ENCODE data around the gene CBLB.
"Not testable (repeated sequence)": the region's sequence is repeated elsewhere in the genome, so short reads cannot be mapped to it uniquely, and the experiment has no call there.

CBLB gene

DNA sequence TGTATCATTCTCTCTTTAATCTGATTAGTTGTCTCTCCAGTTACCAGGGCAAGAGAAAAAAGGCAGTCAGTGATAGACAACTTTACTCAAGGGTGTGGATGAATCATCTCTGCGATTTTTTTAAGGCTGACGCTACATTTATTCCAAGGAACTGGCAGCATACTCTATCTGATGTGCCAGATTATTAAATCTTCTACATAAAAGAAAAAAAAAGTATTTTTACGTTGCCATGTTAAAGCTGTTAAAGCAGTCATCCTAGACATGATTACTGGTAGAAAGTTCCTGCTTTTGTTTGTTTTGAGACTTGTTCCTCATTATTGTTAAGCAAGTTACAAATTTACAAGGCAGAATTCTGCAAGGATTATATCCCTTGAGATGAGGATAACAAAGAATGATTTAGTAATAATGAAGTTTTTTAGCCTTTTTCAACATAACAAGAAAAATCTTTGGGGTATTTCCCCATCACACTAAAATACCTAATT lies 121.7 kb downstream of the CBLB start:
- Histone ChIP-seq H3K9me3 (ENCODE audit: control insufficient read depth in 1 of 2, low read length in 2 of 2) (no peaks in the 10 kb centered on the region), H3K4me1 (ENCODE audit: control insufficient read depth in 1 of 2, insufficient read depth in 2 of 2, low read length in 2 of 2) (peaks cover 0 to 6% of the 10 kb centered on the region in 2 donors), H3K36me3 (ENCODE audit: control insufficient read depth in 1 of 2, insufficient read depth in 2 of 2, low read length in 2 of 2) (peaks cover 0 to 33% of the 10 kb centered on the region in 2 donors), H3K27me3 (ENCODE audit: low read depth, low read length) (no peaks in the 10 kb centered on the region), H3K4me3 (ENCODE audit: low read depth in 1 of 2, low read length in 2 of 2) (no peak overlapping the region), H3K27ac (ENCODE audit: low read length) (no peak overlapping the region)

DNA sequence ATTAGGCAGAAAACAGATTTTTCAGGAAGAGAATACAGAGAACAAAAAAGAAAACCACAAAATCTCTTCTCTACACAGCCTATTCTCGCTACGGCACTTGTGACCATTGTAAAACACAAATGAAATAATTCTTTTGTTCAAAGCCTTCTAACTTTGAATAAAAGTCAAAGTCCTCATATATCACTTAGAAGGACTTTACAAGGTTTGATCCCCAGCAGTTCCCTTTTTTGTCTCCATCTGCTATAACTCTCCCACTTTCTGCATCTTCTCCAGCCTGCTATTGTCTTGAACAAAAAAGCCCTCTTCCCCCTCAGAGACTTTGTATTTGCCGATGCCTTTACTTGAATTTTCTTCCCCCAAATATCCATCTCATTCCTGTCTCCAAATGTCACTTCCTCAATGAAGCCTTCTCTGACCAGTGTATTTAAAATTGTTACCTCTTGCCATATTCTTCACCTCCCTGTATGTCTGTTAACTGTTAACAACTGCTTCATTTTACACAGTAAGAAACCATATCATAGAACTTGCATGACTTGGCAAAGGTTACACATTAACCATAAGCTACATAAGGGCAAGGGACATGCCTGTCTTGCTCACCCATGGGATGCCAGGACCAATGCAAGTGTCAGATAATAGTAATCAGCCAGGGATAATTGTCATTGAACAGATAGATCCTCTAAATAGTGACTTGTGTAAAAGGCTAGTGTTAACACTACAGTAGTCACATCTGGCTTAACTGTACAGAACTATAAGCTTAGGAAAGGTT lies 122.4 kb downstream of the CBLB start:
- Histone ChIP-seq H3K4me1 (ENCODE audit: control insufficient read depth in 1 of 2, insufficient read depth in 2 of 2, low read length in 2 of 2) (peaks cover 0 to 6% of the 10 kb centered on the region in 2 donors), H3K4me3 (ENCODE audit: low read depth in 1 of 2, low read length in 2 of 2) (no peak overlapping the region), H3K27ac (ENCODE audit: low read length) (no peak overlapping the region), H3K9me3 (ENCODE audit: control insufficient read depth in 1 of 2, low read length in 2 of 2) (no peaks in the 10 kb centered on the region), H3K27me3 (ENCODE audit: low read depth, low read length) (no peaks in the 10 kb centered on the region), H3K36me3 (ENCODE audit: control insufficient read depth in 1 of 2, insufficient read depth in 2 of 2, low read length in 2 of 2) (peaks cover 0 to 33% of the 10 kb centered on the region in 2 donors)

DNA sequence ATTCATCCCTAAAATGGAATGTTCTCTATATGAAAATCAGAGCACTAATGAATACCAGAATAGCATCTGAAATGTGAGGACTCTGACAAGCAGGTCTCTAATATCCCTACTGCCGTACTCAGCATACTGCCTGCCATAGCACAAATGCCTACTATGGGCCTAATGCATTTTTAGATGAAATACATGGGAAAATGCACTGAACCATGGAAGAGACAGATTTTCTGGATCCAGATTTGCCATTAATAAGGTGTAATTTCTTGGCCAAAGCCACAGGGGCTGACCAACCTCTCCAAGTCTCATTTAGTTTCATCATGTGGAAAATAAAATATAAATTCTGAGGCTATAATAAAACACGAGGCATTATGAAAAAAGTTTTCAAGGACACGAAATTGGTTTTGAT lies 123.8 kb downstream of the CBLB start:
- Histone ChIP-seq H3K4me1 (ENCODE audit: control insufficient read depth in 1 of 2, insufficient read depth in 2 of 2, low read length in 2 of 2) (peaks cover 0 to 6% of the 10 kb centered on the region in 2 donors), H3K9me3 (ENCODE audit: control insufficient read depth in 1 of 2, low read length in 2 of 2) (no peaks in the 10 kb centered on the region), H3K36me3 (ENCODE audit: control insufficient read depth in 1 of 2, insufficient read depth in 2 of 2, low read length in 2 of 2) (peaks cover 0 to 33% of the 10 kb centered on the region in 2 donors), H3K27ac (ENCODE audit: low read length) (no peak overlapping the region), H3K27me3 (ENCODE audit: low read depth, low read length) (no peaks in the 10 kb centered on the region), H3K4me3 (ENCODE audit: low read depth in 1 of 2, low read length in 2 of 2) (no peak overlapping the region)

DNA sequence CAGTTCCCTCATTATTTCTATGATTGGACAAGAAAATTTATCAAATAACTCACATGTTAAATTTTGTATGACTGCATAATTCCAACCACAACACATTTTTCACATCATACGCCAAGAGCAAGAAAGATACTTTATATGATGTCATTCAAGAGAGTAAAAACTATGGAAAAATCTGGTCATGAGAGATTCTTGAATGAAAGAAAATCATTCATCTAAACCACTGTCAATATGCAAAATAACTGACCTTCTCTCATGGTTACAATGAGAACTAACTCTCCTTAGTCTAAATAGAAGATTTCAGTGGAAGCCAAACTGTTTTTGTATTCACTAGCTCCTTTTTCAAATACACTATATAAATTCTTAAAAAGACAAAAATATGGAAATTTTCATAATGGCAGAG lies 124.6 kb downstream of the CBLB start:
- no peak overlapping the region for H3K27ac ChIP-seq (ENCODE audit: low read length)
- H3K4me1 ChIP-seq (ENCODE audit: control insufficient read depth in 1 of 2, insufficient read depth in 2 of 2, low read length in 2 of 2): peaks cover 0 to 6% of the 10 kb centered on the region in 2 donors
- no peak overlapping the region for H3K4me3 ChIP-seq (ENCODE audit: low read depth in 1 of 2, low read length in 2 of 2)
- no peaks in the 10 kb centered on the region for H3K9me3 ChIP-seq (ENCODE audit: control insufficient read depth in 1 of 2, low read length in 2 of 2)
- H3K27me3 ChIP-seq (ENCODE audit: low read depth, low read length): no peaks in the 10 kb centered on the region
- H3K36me3 ChIP-seq (ENCODE audit: control insufficient read depth in 1 of 2, insufficient read depth in 2 of 2, low read length in 2 of 2): peaks cover 0 to 37% of the 10 kb centered on the region in 2 donors

DNA sequence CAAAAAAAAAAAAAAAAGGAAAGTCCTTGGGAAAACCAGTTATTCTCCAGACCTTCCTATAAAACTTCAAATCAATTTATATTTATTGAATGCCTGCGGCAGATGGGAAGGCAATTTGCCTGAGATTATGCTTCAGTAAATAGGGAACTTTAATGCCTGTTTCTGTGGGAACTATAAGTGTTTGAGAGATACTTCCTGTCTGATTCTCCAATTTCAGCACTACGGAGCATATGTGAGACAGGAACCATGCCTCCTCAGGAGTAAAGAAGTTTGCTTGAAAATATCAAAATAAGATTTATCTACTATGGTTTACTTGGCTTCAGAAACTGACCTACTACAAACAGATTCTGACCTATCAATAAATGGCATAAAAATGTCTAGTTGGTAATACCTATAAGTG lies 135.5 kb downstream of the CBLB start:
- H3K27me3 ChIP-seq (ENCODE audit: low read depth, low read length): no peaks in the 10 kb centered on the region
- peaks cover 0 to 4% of the 10 kb centered on the region in 2 donors for H3K4me1 ChIP-seq (ENCODE audit: control insufficient read depth in 1 of 2, insufficient read depth in 2 of 2, low read length in 2 of 2)
- no peak overlapping the region for H3K27ac ChIP-seq (ENCODE audit: low read length)
- peaks cover 0 to 14% of the 10 kb centered on the region in 2 donors for H3K36me3 ChIP-seq (ENCODE audit: control insufficient read depth in 1 of 2, insufficient read depth in 2 of 2, low read length in 2 of 2)
- H3K9me3 ChIP-seq (ENCODE audit: control insufficient read depth in 1 of 2, low read length in 2 of 2): no peaks in the 10 kb centered on the region
- H3K4me3 ChIP-seq (ENCODE audit: low read depth in 1 of 2, low read length in 2 of 2): no peak overlapping the region

DNA sequence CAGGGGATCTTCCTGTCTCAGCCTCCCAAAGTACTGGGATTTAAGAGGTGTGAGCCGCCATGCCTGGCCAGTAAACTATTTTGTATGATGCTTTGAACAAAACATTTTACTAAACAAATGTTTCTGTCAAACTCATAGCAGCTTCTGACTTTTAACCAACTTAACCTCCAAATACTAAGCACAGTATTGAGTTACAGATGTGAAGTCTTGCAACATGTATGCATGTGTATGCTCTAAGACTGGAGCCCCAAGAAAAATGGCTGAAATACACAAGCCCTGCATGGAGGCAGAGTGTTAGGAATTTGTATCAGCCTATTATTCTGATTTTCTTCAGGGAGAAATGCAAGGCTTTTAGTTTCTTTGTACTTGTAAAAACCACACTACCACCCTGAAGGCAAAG lies 137.1 kb downstream of the CBLB start:
- H3K36me3 ChIP-seq (ENCODE audit: control insufficient read depth in 1 of 2, insufficient read depth in 2 of 2, low read length in 2 of 2): peaks cover 0 to 21% of the 10 kb centered on the region in 2 donors
- H3K4me3 ChIP-seq (ENCODE audit: low read depth in 1 of 2, low read length in 2 of 2): no peak overlapping the region
- peaks cover 0 to 4% of the 10 kb centered on the region in 2 donors for H3K4me1 ChIP-seq (ENCODE audit: control insufficient read depth in 1 of 2, insufficient read depth in 2 of 2, low read length in 2 of 2)
- H3K9me3 ChIP-seq (ENCODE audit: control insufficient read depth in 1 of 2, low read length in 2 of 2): no peaks in the 10 kb centered on the region
- H3K27me3 ChIP-seq (ENCODE audit: low read depth, low read length): no peaks in the 10 kb centered on the region
- no peak overlapping the region for H3K27ac ChIP-seq (ENCODE audit: low read length)

DNA sequence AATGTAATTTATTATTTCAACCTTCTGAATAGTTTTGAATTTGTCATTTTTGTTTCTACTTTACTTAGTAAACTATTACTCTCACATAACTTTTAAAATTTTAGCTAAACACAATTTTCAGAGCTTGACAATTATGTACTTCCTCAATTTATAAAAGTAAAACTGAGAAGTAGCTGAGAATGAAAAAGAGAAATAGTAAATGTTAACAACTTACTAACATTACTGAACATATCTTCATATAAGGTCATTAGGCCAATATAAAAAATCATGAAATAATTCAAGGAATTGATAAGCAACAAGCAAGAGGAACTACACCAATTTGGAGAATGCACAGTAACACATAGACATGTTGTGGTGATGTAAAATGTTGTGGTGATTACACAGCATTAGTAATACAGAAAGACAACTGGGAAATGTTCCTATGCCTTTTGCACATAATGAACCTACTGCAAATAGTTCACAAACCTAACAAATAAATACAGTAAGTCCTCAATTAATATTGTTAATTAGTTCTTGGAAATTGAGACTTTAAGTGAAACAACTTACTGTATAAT lies 137.9 kb downstream of the CBLB start:
- Histone ChIP-seq H3K4me3 (ENCODE audit: low read depth in 1 of 2, low read length in 2 of 2) (no peak overlapping the region), H3K9me3 (ENCODE audit: control insufficient read depth in 1 of 2, low read length in 2 of 2) (no peaks in the 10 kb centered on the region), H3K27ac (ENCODE audit: low read length) (no peak overlapping the region), H3K36me3 (ENCODE audit: control insufficient read depth in 1 of 2, insufficient read depth in 2 of 2, low read length in 2 of 2) (peaks cover 0 to 21% of the 10 kb centered on the region in 2 donors), H3K4me1 (ENCODE audit: control insufficient read depth in 1 of 2, insufficient read depth in 2 of 2, low read length in 2 of 2) (peaks cover 0 to 4% of the 10 kb centered on the region in 2 donors), H3K27me3 (ENCODE audit: low read depth, low read length) (no peaks in the 10 kb centered on the region)

DNA sequence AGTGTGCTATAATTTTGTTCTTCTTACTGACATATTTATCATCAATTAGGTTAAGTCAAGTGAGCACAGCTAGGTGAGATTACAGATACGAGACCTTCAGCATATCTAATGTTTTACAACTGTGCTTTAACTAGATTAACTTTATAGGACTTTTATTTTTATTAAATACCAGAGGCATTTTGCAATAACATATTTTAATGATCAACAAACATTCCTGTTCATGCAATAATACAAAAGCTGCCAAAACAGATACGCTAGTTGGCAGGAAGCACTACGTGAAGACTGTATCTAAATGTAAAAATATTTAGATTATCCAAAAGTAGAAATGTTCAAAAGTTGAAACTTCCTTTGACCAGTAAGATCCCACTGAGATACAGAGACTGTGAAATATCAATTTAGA lies 139.1 kb downstream of the CBLB start:
- H3K36me3 ChIP-seq (ENCODE audit: control insufficient read depth in 1 of 2, insufficient read depth in 2 of 2, low read length in 2 of 2): peaks cover 0 to 21% of the 10 kb centered on the region in 2 donors
- H3K4me1 ChIP-seq (ENCODE audit: control insufficient read depth in 1 of 2, insufficient read depth in 2 of 2, low read length in 2 of 2): peaks cover 0 to 4% of the 10 kb centered on the region in 2 donors
- H3K4me3 ChIP-seq (ENCODE audit: low read depth in 1 of 2, low read length in 2 of 2): no peak overlapping the region
- H3K27me3 ChIP-seq (ENCODE audit: low read depth, low read length): no peaks in the 10 kb centered on the region
- no peak overlapping the region for H3K27ac ChIP-seq (ENCODE audit: low read length)
- H3K9me3 ChIP-seq (ENCODE audit: control insufficient read depth in 1 of 2, low read length in 2 of 2): no peaks in the 10 kb centered on the region

DNA sequence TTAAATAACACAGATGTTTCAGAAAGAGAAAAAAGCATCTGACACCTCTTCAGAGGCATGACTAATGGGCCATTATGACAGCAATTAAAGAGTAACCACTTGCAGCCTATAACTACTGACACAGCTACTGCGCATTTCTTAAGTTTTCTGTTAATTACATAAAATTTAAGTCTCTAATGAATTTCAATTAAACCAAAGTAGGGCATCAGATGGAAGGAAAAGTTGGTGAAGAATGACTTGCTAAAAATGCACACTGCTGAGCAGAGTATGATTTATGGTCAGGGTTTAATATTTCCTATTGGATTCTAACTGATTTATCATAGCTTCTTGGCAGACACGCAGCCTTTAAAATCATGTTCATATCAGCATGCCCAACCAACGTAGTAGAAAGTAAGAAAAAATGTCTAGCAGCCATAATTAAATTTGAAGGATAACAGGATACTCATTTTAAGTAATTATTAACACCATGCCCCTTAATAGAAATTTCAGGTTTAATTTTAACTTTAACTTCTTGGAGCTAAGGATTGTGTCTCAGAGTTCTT lies 140.0 kb downstream of the CBLB start:
- no peaks in the 10 kb centered on the region for H3K27me3 ChIP-seq (ENCODE audit: low read depth, low read length)
- H3K27ac ChIP-seq (ENCODE audit: low read length): no peak overlapping the region
- no peaks in the 10 kb centered on the region for H3K9me3 ChIP-seq (ENCODE audit: control insufficient read depth in 1 of 2, low read length in 2 of 2)
- no peak overlapping the region for H3K4me3 ChIP-seq (ENCODE audit: low read depth in 1 of 2, low read length in 2 of 2)
- peaks cover 0 to 4% of the 10 kb centered on the region in 2 donors for H3K4me1 ChIP-seq (ENCODE audit: control insufficient read depth in 1 of 2, insufficient read depth in 2 of 2, low read length in 2 of 2)
- peaks cover 0 to 18% of the 10 kb centered on the region in 2 donors for H3K36me3 ChIP-seq (ENCODE audit: control insufficient read depth in 1 of 2, insufficient read depth in 2 of 2, low read length in 2 of 2)

DNA sequence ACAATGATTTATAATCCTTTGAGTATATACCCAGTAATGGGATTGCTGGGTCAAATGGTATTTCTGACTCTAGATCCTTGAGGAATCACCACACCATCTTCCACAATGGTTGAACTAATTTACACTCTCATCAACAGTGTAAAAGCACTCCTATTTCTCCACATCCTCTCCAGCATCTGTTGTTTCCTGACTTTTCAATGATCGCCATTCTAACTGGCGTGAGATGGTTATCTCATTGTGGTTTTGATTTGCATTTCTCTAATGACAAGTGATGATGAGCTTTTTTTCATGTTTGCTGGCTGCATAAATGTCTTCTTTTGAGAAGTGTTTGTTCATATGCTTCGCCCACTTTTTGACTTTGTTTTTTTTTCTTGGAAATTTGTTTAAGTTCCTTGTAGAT lies 141.8 kb downstream of the CBLB start:
- H3K4me3 ChIP-seq (ENCODE audit: low read depth in 1 of 2, low read length in 2 of 2); H3K27ac ChIP-seq (ENCODE audit: low read length); H3K27me3 ChIP-seq (ENCODE audit: low read depth, low read length); H3K4me1 ChIP-seq (ENCODE audit: control insufficient read depth in 1 of 2, insufficient read depth in 2 of 2, low read length in 2 of 2); H3K9me3 ChIP-seq (ENCODE audit: control insufficient read depth in 1 of 2, low read length in 2 of 2): not testable (repeated sequence)
- H3K36me3 ChIP-seq (ENCODE audit: control insufficient read depth in 1 of 2, insufficient read depth in 2 of 2, low read length in 2 of 2): peaks cover 0 to 17% of the 10 kb centered on the region in 2 donors

DNA sequence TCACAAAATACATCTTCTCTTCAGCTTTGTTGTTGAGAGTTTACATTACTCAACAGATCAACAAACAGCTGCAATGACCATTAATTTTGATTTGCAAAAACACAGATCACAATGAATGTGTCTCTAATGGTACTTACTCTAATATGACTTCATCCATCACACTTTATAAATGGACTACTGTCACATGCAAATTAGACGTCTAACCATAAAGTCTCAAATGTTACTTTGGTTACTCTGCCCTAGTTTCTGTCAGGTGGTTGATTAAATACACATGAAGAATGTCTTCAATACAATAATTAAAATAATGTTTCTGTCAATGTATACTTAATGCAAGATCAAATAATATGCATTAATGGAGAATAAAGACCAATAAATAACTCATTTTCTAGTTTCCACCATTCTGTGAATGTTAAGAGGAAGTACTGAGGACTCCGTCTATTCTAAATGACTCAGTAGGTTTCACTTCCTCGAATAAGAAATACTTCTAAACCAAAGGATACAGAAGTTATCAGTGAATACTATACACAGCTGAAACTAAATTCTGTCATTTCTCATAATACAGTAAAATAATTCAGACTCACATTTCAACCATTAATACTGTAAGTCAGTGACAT lies 145.8 kb downstream of the CBLB start:
- Histone ChIP-seq H3K36me3 (ENCODE audit: control insufficient read depth in 1 of 2, insufficient read depth in 2 of 2, low read length in 2 of 2) (peaks cover 19 to 26% of the 10 kb centered on the region in 2 donors), H3K9me3 (ENCODE audit: control insufficient read depth in 1 of 2, low read length in 2 of 2) (no peaks in the 10 kb centered on the region), H3K4me3 (ENCODE audit: low read depth in 1 of 2, low read length in 2 of 2) (no peak overlapping the region), H3K4me1 (ENCODE audit: control insufficient read depth in 1 of 2, insufficient read depth in 2 of 2, low read length in 2 of 2) (no peaks in the 10 kb centered on the region), H3K27ac (ENCODE audit: low read length) (no peak overlapping the region), H3K27me3 (ENCODE audit: low read depth, low read length) (no peaks in the 10 kb centered on the region)

Measured in muscle layer of duodenum (tissue), 2 donors.